Trophoblast cell (in vitro differentiated cells and primary cell): Measurements from ENCODE around the gene PRDM9.

Experiments used
- DNase-seq, 2 donors: peaks; one replicate each; pipeline ENCODE4 v3.0.0-alpha.2; 2016
- H2AFZ ChIP-seq: 2 replicates; pipeline ENCODE4 v1.6.1; 2013; ENCODE audit warnings: low read length, moderate library complexity, mild to moderate bottlenecking; ENCODE audit not compliant: insufficient read depth, poor library complexity
- H2AK5ac ChIP-seq: 2 replicates; pipeline ENCODE4 v1.6.1; 2013; ENCODE audit warnings: mild to moderate bottlenecking, low read length
- H2BK120ac ChIP-seq: 2 replicates; pipeline ENCODE4 v1.6.1; 2013; ENCODE audit warnings: low read length, mild to moderate bottlenecking, moderate library complexity; ENCODE audit not compliant: insufficient read depth, poor library complexity
- H2BK12ac ChIP-seq: 2 replicates; pipeline ENCODE4 v1.6.1; 2013; ENCODE audit warnings: mild to moderate bottlenecking, low read length, moderate library complexity
- H2BK5ac ChIP-seq: 2 replicates; pipeline ENCODE4 v1.6.1; 2013; ENCODE audit warnings: low read length, low read depth, moderate library complexity, mild to moderate bottlenecking; ENCODE audit not compliant: poor library complexity
- H3K14ac ChIP-seq: 2 replicates; pipeline ENCODE4 v1.6.1; 2013; ENCODE audit warnings: mild to moderate bottlenecking, low read length
- H3K18ac ChIP-seq: 2 replicates; pipeline ENCODE4 v1.6.1; 2013; ENCODE audit warnings: mild to moderate bottlenecking, low read length
- H3K23ac ChIP-seq: 2 replicates; pipeline ENCODE4 v1.6.1; 2013; ENCODE audit warnings: low read length
- H3K27ac ChIP-seq: 2 replicates; pipeline ENCODE4 v1.5.1; 2013; ENCODE audit warnings: low read depth, mild to moderate bottlenecking, inconsistent platforms, low read length, moderate library complexity
- H3K27me3 ChIP-seq: 2 replicates; pipeline ENCODE4 v1.6.1; 2013; ENCODE audit warnings: inconsistent platforms, mild to moderate bottlenecking, low read length, moderate library complexity; ENCODE audit not compliant: insufficient read depth
- H3K36me3 ChIP-seq, 2 experiments: 1 replicate in 1 of 2; 2 replicates in 1 of 2; pipeline ENCODE4 v1.6.1; 2013; ENCODE audit warnings: low read length in 2 of 2, mild to moderate bottlenecking in 2 of 2, moderate library complexity in 1 of 2; ENCODE audit not compliant: insufficient read depth in 2 of 2, control insufficient read depth in 1 of 2
- H3K4ac ChIP-seq: 2 replicates; pipeline ENCODE4 v1.6.1; 2013; ENCODE audit warnings: low read depth, mild to moderate bottlenecking, low read length, moderate library complexity
- H3K4me1 ChIP-seq, 2 experiments: 1 replicate in 1 of 2; 2 replicates in 1 of 2; pipeline ENCODE4 v1.6.1; 2013; ENCODE audit warnings: low read length in 2 of 2, mild to moderate bottlenecking in 2 of 2, moderate library complexity in 1 of 2; ENCODE audit not compliant: insufficient read depth in 2 of 2, control insufficient read depth in 1 of 2
- H3K4me2 ChIP-seq: 2 replicates; pipeline ENCODE4 v1.6.1; 2013; ENCODE audit warnings: inconsistent platforms, mild to moderate bottlenecking, low read length, moderate library complexity
- H3K4me3 ChIP-seq: 2 replicates; pipeline ENCODE4 v1.5.1; 2013; ENCODE audit warnings: mild to moderate bottlenecking, low read depth, low read length, inconsistent platforms
- H3K79me1 ChIP-seq: one replicate; pipeline ENCODE4 v1.6.1; 2013; ENCODE audit warnings: low read length
- H3K79me2 ChIP-seq: 2 replicates; pipeline ENCODE4 v1.6.1; 2013; ENCODE audit warnings: low read length, mild to moderate bottlenecking; ENCODE audit not compliant: control insufficient read depth, insufficient read depth, poor library complexity
- H3K9ac ChIP-seq: 2 replicates; pipeline ENCODE4 v1.6.1; 2013; ENCODE audit warnings: mild to moderate bottlenecking, low read length
- H3K9me3 ChIP-seq: 2 replicates; pipeline ENCODE4 v1.6.1; 2013; ENCODE audit warnings: low read depth, mild to moderate bottlenecking, control low read depth, inconsistent platforms, low read length; ENCODE audit not compliant: insufficient read depth
- H4K12ac ChIP-seq: 2 replicates; pipeline ENCODE4 v1.6.1; 2013; ENCODE audit warnings: low read depth, mild to moderate bottlenecking, low read length, moderate library complexity
- H4K8ac ChIP-seq: 2 replicates; pipeline ENCODE4 v1.6.1; 2013; ENCODE audit warnings: low read depth, mild to moderate bottlenecking, low read length, moderate library complexity
- H4K91ac ChIP-seq: one replicate; pipeline ENCODE4 v1.6.1; 2013; ENCODE audit warnings: low read depth, mild to moderate bottlenecking, low read length, moderate library complexity
- WGBS: extraction: QIAGEN DNeasy Blood & Tissue Kit; methylation state at CpG from one replicate; pipeline ENCODE4 v1.1.7; 2013; ENCODE audit warnings: missing lambda C conversion rate; ENCODE audit not compliant: insufficient read length, insufficient coverage; ENCODE audit errors: extremely low coverage; 5-methylcytosine and 5-hydroxymethylcytosine counted together

Gene PRDM9

DNA sequence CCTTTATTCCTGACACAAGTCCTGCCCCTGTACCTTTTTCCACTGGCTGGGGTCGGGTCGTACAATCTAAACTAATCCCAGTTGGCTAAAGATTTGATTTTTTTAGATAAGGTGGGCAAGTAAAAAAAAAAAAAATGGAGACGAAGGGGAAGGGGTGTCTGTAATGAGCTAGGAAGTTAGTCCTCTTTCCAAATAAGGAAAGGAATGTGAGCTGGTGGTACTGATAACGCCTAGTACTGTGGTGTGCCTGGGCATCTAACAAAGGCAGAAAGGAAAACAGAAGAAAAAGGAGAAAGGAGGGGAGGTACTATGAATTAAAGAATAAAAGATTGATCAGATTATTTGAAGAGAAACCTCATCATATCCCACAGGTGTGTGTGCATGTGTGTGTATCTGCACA, 21.3 kb downstream of the PRDM9 start:
- H2BK5ac ChIP-seq = no peak overlapping the region
- no CpG with 5 or more reads among the region's 4 CpGs for WGBS
- no peaks in the 10 kb centered on the region for H3K79me2 ChIP-seq
- H2BK120ac ChIP-seq = no peak overlapping the region
- no peak overlapping the region for H2BK12ac ChIP-seq
- no peak overlapping the region for H3K14ac ChIP-seq
- H2AFZ ChIP-seq = no peak overlapping the region
- H2AK5ac ChIP-seq = no peak overlapping the region
- no peak overlapping the region for H3K23ac ChIP-seq
- H3K36me3 ChIP-seq = no peaks in the 10 kb centered on the region
- H4K8ac ChIP-seq = no peak overlapping the region
- H3K4me1 ChIP-seq = no peaks in the 10 kb centered on the region
- no peak overlapping the region for H3K4ac ChIP-seq
- no peaks in the 10 kb centered on the region for H3K27me3 ChIP-seq
- H3K4me2 ChIP-seq = no peak overlapping the region
- DNase-seq = no peak
- H3K79me1 ChIP-seq = no peaks in the 10 kb centered on the region
- H3K4me3 ChIP-seq = no peak overlapping the region
- no peaks in the 10 kb centered on the region for H3K9me3 ChIP-seq
- no peak overlapping the region for H4K12ac ChIP-seq
- no peak overlapping the region for H3K27ac ChIP-seq
- H4K91ac ChIP-seq = no peak overlapping the region
- no peak overlapping the region for H3K9ac ChIP-seq
- H3K18ac ChIP-seq = no peak overlapping the region

DNA sequence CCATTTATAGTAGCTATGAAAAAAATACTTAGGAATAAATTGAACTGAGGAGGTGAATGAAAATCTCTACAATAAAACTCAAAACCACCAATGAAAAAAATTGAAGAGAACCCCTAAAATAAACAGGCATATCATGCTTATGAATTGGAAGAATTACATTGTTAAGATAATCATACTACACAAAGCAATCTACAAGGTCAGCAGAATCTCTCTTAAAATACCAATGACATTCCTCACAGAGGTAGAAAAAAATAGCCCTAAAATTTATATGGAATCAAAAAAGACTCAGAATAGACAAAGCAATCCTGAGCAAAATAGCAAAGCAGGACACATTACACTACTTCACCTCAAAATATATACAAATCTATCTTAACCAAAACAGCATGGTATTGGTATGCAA, 23.2 kb downstream of the PRDM9 start:
- no peak overlapping the region for H3K4ac ChIP-seq
- H3K9ac ChIP-seq = no peak overlapping the region
- no peak overlapping the region for H3K27ac ChIP-seq
- no peak overlapping the region for H4K12ac ChIP-seq
- no peaks in the 10 kb centered on the region for H3K79me1 ChIP-seq
- no peak overlapping the region for H2BK12ac ChIP-seq
- H3K4me1 ChIP-seq = no peaks in the 10 kb centered on the region
- H2BK120ac ChIP-seq = no peak overlapping the region
- no peak overlapping the region for H2AFZ ChIP-seq
- H3K27me3 ChIP-seq = no peaks in the 10 kb centered on the region
- no peak overlapping the region for H3K14ac ChIP-seq
- no peaks in the 10 kb centered on the region for H3K79me2 ChIP-seq
- no peak overlapping the region for H2AK5ac ChIP-seq
- H3K36me3 ChIP-seq = no peaks in the 10 kb centered on the region
- no peak overlapping the region for H3K4me3 ChIP-seq
- H4K91ac ChIP-seq = no peak overlapping the region
- H4K8ac ChIP-seq = no peak overlapping the region
- H3K23ac ChIP-seq = no peak overlapping the region
- H3K4me2 ChIP-seq = no peak overlapping the region
- no peaks in the 10 kb centered on the region for H3K9me3 ChIP-seq
- no peak overlapping the region for H2BK5ac ChIP-seq
- no peak overlapping the region for H3K18ac ChIP-seq
- no peak for DNase-seq

DNA sequence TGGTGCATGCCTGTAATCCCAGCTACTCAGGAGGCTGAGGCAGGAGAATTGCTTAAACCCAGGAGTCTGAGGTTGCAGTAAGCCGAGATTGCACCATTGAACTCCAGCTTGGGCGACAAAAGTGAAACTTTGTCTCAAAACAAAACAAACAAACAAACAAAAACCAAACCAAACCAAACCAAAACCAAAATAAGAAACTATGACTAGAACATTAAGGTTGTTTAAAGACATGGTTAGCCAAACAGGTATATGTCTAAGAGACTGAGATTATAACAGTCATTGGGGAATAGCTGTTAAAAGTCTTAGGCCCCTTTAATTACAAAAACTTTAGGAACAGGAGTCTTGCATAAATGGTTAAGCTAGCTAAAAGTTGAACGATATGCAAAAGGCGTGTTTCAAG, 63.6 kb downstream of the PRDM9 start:
- Histone ChIP-seq H3K27ac (no peak overlapping the region), H3K27me3 (no peaks in the 10 kb centered on the region), H4K91ac (no peak overlapping the region), H4K12ac (no peak overlapping the region), H3K23ac (no peak overlapping the region), H3K4ac (no peak overlapping the region), H4K8ac (no peak overlapping the region), H3K9ac (no peak overlapping the region), H3K9me3 (no peaks in the 10 kb centered on the region), H3K79me2 (no peaks in the 10 kb centered on the region), H2BK120ac (no peak overlapping the region), H2AFZ (no peak overlapping the region), H3K79me1 (no peaks in the 10 kb centered on the region), H2AK5ac (no peak overlapping the region), H3K4me1 (no peaks in the 10 kb centered on the region), H3K4me3 (no peak overlapping the region), H2BK12ac (no peak overlapping the region), H3K4me2 (no peak overlapping the region), H3K36me3 (no peaks in the 10 kb centered on the region), H3K18ac (no peak overlapping the region), H3K14ac (no peak overlapping the region), H2BK5ac (no peak overlapping the region)
- no peak for DNase-seq
- WGBS = no CpG with 5 or more reads among the region's 4 CpGs
